ENCODE data around the gene STARD3. TPM values are rescaled to one million over a fixed set of nuclear protein-coding genes. Genes with fewer than 3 reads are reported as not detected.

STARD3 gene
- total and polyA plus RNA-seq, 9 of the 15 experiments (the other 6 are each of a cell fraction or from before 2014, with no cell fraction given): 0.63 to 87.0 (median 46.0) TPM

- POLR2A ChIA-PET: no interaction called here
- in situ Hi-C loops (cut with MboI) (no loop called here), intact Hi-C loops (cut with micrococcal nuclease) (no loop called here)
- peaks cover 2% of the 10 kb centered on the region for H4K20me1 ChIP-seq (replicated peaks; ENCODE audit: control insufficient read depth, insufficient read depth, low read length)
- no peaks in the 10 kb centered on the region for H3K9me1 ChIP-seq (ENCODE audit: control insufficient read depth, insufficient read depth, low read length)
- ATAC-seq (no peak), FAIRE-seq (no peak), DNase-seq (ENCODE audit: extremely low read depth in 1 of 4, low spot score in 3 of 4) (no peak)
- peaks cover 47 to 68% of the 10 kb centered on the region in 2 experiments for H3K27me3 ChIP-seq (ENCODE audit: control insufficient read depth in 2 of 2, insufficient read depth in 2 of 2, low read length in 2 of 2)
- no peak overlapping the region for H3K4me3 ChIP-seq
- CTCF ChIA-PET (ENCODE audit: low intra/inter-chr PET ratio): no interaction called here
- no peak overlapping the region for H3K9ac ChIP-seq (ENCODE audit: insufficient read depth in 1 of 2, low read depth in 2 of 2, low read length in 2 of 2)
- TF ChIP-seq ELK3 (CRISPR knock-in tag; IDR thresholded peaks at IDR 0.05): no peak
- no peak for TF ChIP-seq IRF2 (CRISPR knock-in tag; IDR thresholded peaks at IDR 0.05)
- TF ChIP-seq NR2C1 (IDR thresholded peaks at IDR 0.05): no peak
- TF ChIP-seq NR2C1 (tag; IDR thresholded peaks at IDR 0.05): no peak
- TF ChIP-seq RFX5 (IDR thresholded peaks at IDR 0.05; ENCODE audit: low read depth, low read length): no peak
- no peak for TF ChIP-seq DLX4 (CRISPR knock-in tag; IDR thresholded peaks at IDR 0.05)
- TF ChIP-seq POU5F1 (IDR thresholded peaks at IDR 0.05; ENCODE audit: borderline replicate concordance, low read depth, low read length, partially characterized antibody): no peak
- TF ChIP-seq HMG20A (CRISPR knock-in tag; conservative IDR thresholded peaks at IDR 0.05): no peak
- TF ChIP-seq SMAD3 (CRISPR knock-in tag; conservative IDR thresholded peaks at IDR 0.05): no peak
- no peak for TF ChIP-seq ILF3 (IDR thresholded peaks at IDR 0.05; ENCODE audit: borderline replicate concordance)
- no peak for TF ChIP-seq NCOA1 (IDR thresholded peaks at IDR 0.05; ENCODE audit: low read depth)
- BruUV-seq (replicated peaks): no TSS peak
- peaks cover 0 to 24% of the 10 kb centered on the region in 2 experiments; a peak in 1 of 5 replicates for H3K4me1 ChIP-seq (replicated peaks in 1 of 2; ENCODE audit: control insufficient read depth in 2 of 2, insufficient read depth in 2 of 2, low read length in 2 of 2)
- no peaks in the 10 kb centered on the region for H3K9me3 ChIP-seq (replicated peaks; ENCODE audit: control insufficient read depth, insufficient read depth, low read depth, low read length)
- no peak overlapping the region for H3K4me2 ChIP-seq (ENCODE audit: insufficient read depth, low read length)
- H3K36me3 ChIP-seq (ENCODE audit: control insufficient read depth, insufficient read depth, low read length): no peaks in the 10 kb centered on the region
- H2AFZ ChIP-seq (ENCODE audit: low read depth, low read length): no peak overlapping the region
- H3K79me2 ChIP-seq (ENCODE audit: control insufficient read depth, insufficient read depth, low read length): no peaks in the 10 kb centered on the region
- WGBS (ENCODE audit: insufficient coverage, low coverage, missing lambda C conversion rate): 4% methylated on average over 18 of the region's 22 CpGs
- no peak overlapping the region for H3K27ac ChIP-seq (ENCODE audit: extremely low read depth, low read depth, low read length)
These were observed 39.4 kb upstream of the STARD3 start for GRCh38 chr17:39597372-39598046.
